22Rv1 (cell line): ENCODE measurements around the gene ACAD9.

Source experiments
- CTCF ChIP-seq: fragments of 450-650 bp; IDR thresholded peaks from 2 replicates; pipeline ENCODE4 v1.5.1; 2017; ENCODE audit warnings: mild to moderate bottlenecking
- ZFX ChIP-seq: fragments of 450-650 bp; IDR thresholded peaks from 2 replicates; pipeline ENCODE4 v1.6.1; 2017; ENCODE audit warnings: antibody characterized with exemption, borderline replicate concordance

DNA sequence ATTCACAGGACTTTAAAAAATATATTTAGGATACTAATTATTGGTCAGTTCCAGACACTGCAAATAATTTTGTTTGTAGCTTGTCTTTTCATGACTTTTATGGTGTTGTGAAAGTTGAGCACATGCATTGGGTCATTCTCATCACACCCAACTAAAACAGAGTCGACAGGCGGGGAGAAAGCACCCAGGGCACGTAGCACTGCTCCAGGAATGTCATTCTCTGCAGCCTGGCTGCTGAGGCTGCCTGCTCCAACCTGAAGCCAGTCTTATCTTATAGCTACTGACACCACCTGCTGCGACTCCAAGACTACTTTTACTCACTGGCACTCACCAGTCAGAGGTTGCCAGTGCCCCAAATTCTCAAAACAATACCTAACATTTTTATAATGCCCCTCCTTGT lies 56.9 kb downstream of the ACAD9 start:
- no peak for TF ChIP-seq CTCF
- no peak for TF ChIP-seq ZFX
